Measurements from ENCODE around the gene CDR2L.

Gene CDR2L

GRCh38 chr17:75049057-75049456 is 61.6 kb downstream of the CDR2L start:
- no peak overlapping the region for H3K4me3 ChIP-seq (ENCODE audit: low read length)
- H3K79me2 ChIP-seq (ENCODE audit: control insufficient read depth, low read length) = peaks cover 32% of the 10 kb centered on the region
- no peaks in the 10 kb centered on the region for H4K20me1 ChIP-seq (ENCODE audit: control insufficient read depth, insufficient read depth, low read depth, low read length)
- H3K27ac ChIP-seq (ENCODE audit: low read depth, low read length) = no peak overlapping the region
- peaks cover 4% of the 10 kb centered on the region; the same call in 1 of the 2 replicates for H3F3A ChIP-seq (ENCODE audit: control insufficient read depth, insufficient read depth)
- no peaks in the 10 kb centered on the region for H3K27me3 ChIP-seq (ENCODE audit: control insufficient read depth, low read length)
- H3K9me3 ChIP-seq (ENCODE audit: control insufficient read depth, insufficient read depth, low read length) = no peaks in the 10 kb centered on the region
- peaks cover 18% of the 10 kb centered on the region for H3K4me1 ChIP-seq (ENCODE audit: control insufficient read depth, low read length)
- peaks cover 26% of the 10 kb centered on the region for H3K36me3 ChIP-seq (ENCODE audit: control insufficient read depth, low read length)
- H3K9me2 ChIP-seq (replicated peaks; ENCODE audit: control insufficient read depth, low read length) = no peaks in the 10 kb centered on the region
- no peak for TF ChIP-seq CTCF (IDR thresholded peaks at IDR 0.05; ENCODE audit: low read depth, low read length, poor library complexity, severe bottlenecking)
- TF ChIP-seq EZH2phosphoT487 (IDR thresholded peaks at IDR 0.05; ENCODE audit: borderline replicate concordance, low read length) = no peak
- no peak overlapping the region for H3K4me2 ChIP-seq (ENCODE audit: low read length)

- peaks cover 18% of the 10 kb centered on the region for H3K4me1 ChIP-seq (ENCODE audit: control insufficient read depth, low read length)
- H3K9me3 ChIP-seq (ENCODE audit: control insufficient read depth, insufficient read depth, low read length) = no peaks in the 10 kb centered on the region
- peaks cover 29% of the 10 kb centered on the region for H3K36me3 ChIP-seq (ENCODE audit: control insufficient read depth, low read length)
- no peak overlapping the region for H3K4me2 ChIP-seq (ENCODE audit: low read length)
- H3K27ac ChIP-seq (ENCODE audit: low read depth, low read length) = no peak overlapping the region
- no peaks in the 10 kb centered on the region for H3K9me2 ChIP-seq (replicated peaks; ENCODE audit: control insufficient read depth, low read length)
- H3K79me2 ChIP-seq (ENCODE audit: control insufficient read depth, low read length) = peaks cover 29% of the 10 kb centered on the region
- H4K20me1 ChIP-seq (ENCODE audit: control insufficient read depth, insufficient read depth, low read depth, low read length) = no peaks in the 10 kb centered on the region
- H3K27me3 ChIP-seq (ENCODE audit: control insufficient read depth, low read length) = no peaks in the 10 kb centered on the region
- TF ChIP-seq EZH2phosphoT487 (IDR thresholded peaks at IDR 0.05; ENCODE audit: borderline replicate concordance, low read length) (no peak), CTCF (IDR thresholded peaks at IDR 0.05; ENCODE audit: low read depth, low read length, poor library complexity, severe bottlenecking) (no peak)
- no peak overlapping the region for H3K4me3 ChIP-seq (ENCODE audit: low read length)
- peaks cover 4% of the 10 kb centered on the region; the same call in 1 of the 2 replicates for H3F3A ChIP-seq (ENCODE audit: control insufficient read depth, insufficient read depth)
Measured at GRCh38 chr17:75049706-75050105, 62.3 kb downstream of the CDR2L start.

- H3K27ac ChIP-seq (ENCODE audit: low read depth, low read length) = no peak overlapping the region
- no peaks in the 10 kb centered on the region for H3K9me2 ChIP-seq (replicated peaks; ENCODE audit: control insufficient read depth, low read length)
- peaks cover 12% of the 10 kb centered on the region for H3K4me1 ChIP-seq (ENCODE audit: control insufficient read depth, low read length)
- no peak overlapping the region for H3K4me2 ChIP-seq (ENCODE audit: low read length)
- no peaks in the 10 kb centered on the region for H3K27me3 ChIP-seq (ENCODE audit: control insufficient read depth, low read length)
- H3F3A ChIP-seq (ENCODE audit: control insufficient read depth, insufficient read depth) = peaks cover 4% of the 10 kb centered on the region; the same call in 1 of the 2 replicates
- H3K36me3 ChIP-seq (ENCODE audit: control insufficient read depth, low read length) = peaks cover 29% of the 10 kb centered on the region
- no peaks in the 10 kb centered on the region for H3K9me3 ChIP-seq (ENCODE audit: control insufficient read depth, insufficient read depth, low read length)
- TF ChIP-seq EZH2phosphoT487 (IDR thresholded peaks at IDR 0.05; ENCODE audit: borderline replicate concordance, low read length) (no peak), CTCF (IDR thresholded peaks at IDR 0.05; ENCODE audit: low read depth, low read length, poor library complexity, severe bottlenecking) (no peak)
- H4K20me1 ChIP-seq (ENCODE audit: control insufficient read depth, insufficient read depth, low read depth, low read length) = no peaks in the 10 kb centered on the region
- H3K4me3 ChIP-seq (ENCODE audit: low read length) = no peak overlapping the region
- peaks cover 13% of the 10 kb centered on the region for H3K79me2 ChIP-seq (ENCODE audit: control insufficient read depth, low read length)
Measured at GRCh38 chr17:75051941-75052340, 64.5 kb downstream of the CDR2L start.

Data from DOHH2 (cell line).